ENCODE measurements around the gene TRIM29.

DNA sequence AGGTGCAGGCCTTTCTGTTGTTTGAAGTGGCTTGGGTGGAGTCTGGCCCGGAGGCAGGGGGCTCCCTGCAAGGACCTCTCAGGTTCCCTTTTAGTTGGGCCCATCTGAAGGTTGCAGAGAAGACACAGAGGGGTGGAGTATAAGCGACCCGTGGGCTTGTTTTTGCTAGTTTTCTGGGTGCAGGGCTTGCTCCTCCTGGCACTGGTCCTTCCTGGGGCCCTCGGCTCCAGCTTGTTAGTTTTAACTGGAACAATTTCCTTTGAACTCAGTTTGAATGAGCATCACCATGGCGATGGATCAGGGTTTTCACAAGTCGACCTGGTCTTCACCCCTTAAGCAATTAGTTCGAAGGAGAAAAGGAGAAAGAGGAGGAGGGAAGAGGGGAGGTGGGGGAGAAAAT, 44.5 kb upstream of the TRIM29 start:
- TF ChIP-seq NFIC (IDR thresholded peaks at IDR 0.05) (no peak), TAF1 (IDR thresholded peaks at IDR 0.05; ENCODE audit: low read depth) (no peak), TEAD4 (IDR thresholded peaks at IDR 0.05) (no peak), RAD21 (IDR thresholded peaks at IDR 0.05; ENCODE audit: low read depth) (no peak), EP300 (IDR thresholded peaks at IDR 0.05; ENCODE audit: borderline replicate concordance) (no peak), EGR1 (IDR thresholded peaks at IDR 0.05) (no peak), CREB1 (IDR thresholded peaks at IDR 0.05; ENCODE audit: low read depth) (no peak), TCF12 (IDR thresholded peaks at IDR 0.05; ENCODE audit: low read depth) (no peak), YY1 (IDR thresholded peaks at IDR 0.05; ENCODE audit: low read depth) (no peak)
- TF ChIP-seq, protein P1, sequence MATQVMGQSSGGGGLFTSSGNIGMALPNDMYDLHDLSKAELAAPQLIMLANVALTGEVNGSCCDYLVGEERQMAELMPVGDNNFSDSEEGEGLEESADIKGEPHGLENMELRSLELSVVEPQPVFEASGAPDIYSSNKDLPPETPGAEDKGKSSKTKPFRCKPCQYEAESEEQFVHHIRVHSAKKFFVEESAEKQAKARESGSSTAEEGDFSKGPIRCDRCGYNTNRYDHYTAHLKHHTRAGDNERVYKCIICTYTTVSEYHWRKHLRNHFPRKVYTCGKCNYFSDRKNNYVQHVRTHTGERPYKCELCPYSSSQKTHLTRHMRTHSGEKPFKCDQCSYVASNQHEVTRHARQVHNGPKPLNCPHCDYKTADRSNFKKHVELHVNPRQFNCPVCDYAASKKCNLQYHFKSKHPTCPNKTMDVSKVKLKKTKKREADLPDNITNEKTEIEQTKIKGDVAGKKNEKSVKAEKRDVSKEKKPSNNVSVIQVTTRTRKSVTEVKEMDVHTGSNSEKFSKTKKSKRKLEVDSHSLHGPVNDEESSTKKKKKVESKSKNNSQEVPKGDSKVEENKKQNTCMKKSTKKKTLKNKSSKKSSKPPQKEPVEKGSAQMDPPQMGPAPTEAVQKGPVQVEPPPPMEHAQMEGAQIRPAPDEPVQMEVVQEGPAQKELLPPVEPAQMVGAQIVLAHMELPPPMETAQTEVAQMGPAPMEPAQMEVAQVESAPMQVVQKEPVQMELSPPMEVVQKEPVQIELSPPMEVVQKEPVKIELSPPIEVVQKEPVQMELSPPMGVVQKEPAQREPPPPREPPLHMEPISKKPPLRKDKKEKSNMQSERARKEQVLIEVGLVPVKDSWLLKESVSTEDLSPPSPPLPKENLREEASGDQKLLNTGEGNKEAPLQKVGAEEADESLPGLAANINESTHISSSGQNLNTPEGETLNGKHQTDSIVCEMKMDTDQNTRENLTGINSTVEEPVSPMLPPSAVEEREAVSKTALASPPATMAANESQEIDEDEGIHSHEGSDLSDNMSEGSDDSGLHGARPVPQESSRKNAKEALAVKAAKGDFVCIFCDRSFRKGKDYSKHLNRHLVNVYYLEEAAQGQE (IDR thresholded peaks at IDR 0.05; ENCODE audit: low read depth) = no peak
- TF ChIP-seq, protein P2, sequence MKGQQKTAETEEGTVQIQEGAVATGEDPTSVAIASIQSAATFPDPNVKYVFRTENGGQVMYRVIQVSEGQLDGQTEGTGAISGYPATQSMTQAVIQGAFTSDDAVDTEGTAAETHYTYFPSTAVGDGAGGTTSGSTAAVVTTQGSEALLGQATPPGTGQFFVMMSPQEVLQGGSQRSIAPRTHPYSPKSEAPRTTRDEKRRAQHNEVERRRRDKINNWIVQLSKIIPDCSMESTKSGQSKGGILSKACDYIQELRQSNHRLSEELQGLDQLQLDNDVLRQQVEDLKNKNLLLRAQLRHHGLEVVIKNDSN (IDR thresholded peaks at IDR 0.05) = no peak
- TF ChIP-seq, protein P3, sequence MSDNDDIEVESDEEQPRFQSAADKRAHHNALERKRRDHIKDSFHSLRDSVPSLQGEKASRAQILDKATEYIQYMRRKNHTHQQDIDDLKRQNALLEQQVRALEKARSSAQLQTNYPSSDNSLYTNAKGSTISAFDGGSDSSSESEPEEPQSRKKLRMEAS (IDR thresholded peaks at IDR 0.05) = no peak

Data from Ishikawa (cell line).